Stimulated activated CD8-positive, alpha-beta memory T cell treated with anti-CD3 and anti-CD28 coated beads, Interleukin-7, amount 100 ng/mL, for 48 hours (primary cell): ENCODE results near the gene HERC3.

Source experiments
- DNase-seq, 2 donors: peaks; one replicate each; pipeline ENCODE4 v3.0.0-alpha.2; 2020; ENCODE audit warnings: low read depth in 1 of 2; ENCODE audit errors: extremely low read depth in 1 of 2

HERC3 gene

GRCh38 chr4:88659055-88659889 lies 67.0 kb downstream of the HERC3 start:
- DNase-seq: no peak

DNA sequence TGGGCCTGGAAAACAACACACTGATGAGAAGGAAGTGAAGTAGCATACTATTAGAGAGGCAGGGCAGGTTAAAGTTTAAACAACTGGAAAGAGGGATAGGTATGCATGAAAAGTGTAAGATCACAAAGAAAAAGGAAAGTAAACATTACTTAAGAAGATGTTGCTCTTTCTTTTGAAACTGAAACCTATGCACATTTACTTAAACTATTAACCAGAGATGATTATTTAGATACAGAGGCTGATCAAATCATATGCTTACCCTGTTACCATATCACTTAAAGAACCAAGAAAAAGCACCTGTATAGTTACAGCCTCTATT lies 67.6 kb downstream of the HERC3 start:
- no peak for DNase-seq

GRCh38 chr4:88660446-88661294 lies 68.4 kb downstream of the HERC3 start:
- DNase-seq: no peak

DNA sequence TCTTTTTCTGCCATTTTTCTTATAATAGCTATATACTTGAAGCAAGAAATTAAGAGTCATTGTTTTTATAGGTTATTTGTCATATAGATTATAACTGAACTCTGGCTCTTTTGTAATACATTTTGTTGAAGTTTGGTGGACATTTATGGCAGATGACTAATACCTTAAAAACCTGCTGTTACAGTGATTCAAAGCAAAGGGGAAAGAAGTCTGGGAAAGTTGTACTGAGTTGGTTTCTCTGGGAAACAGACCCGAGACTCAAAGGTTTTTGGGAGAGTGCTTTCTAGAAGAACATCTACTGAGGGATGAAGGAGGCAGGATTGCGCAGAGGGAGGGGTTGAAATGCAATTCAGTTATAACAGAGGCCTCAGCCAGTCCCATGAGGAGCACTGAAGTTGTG lies 69.5 kb downstream of the HERC3 start:
- no peak for DNase-seq

- no peak for DNase-seq
Observed at GRCh38 chr4:88672987-88673386, 80.7 kb downstream of the HERC3 start.

- no peak for DNase-seq
Observed at GRCh38 chr4:88673886-88674285, 81.6 kb downstream of the HERC3 start.

DNA sequence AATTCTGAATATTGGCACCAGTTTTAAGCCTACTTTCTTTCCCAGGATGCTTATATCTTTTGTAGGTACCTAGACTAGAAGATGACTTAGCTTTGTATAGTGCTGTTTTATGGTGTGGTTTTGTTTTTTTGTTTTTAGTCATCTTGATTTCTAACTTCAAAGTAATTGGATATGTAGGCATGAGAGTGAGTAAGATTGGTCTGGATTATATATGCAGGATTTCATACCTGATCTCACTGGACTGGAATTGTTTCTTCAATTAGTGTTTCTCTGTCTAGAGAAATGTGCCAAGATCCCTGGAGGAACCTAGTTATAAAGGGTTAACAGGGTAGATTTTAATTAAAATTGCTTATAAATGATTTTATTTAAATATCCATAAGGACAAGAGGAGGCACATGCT lies 82.3 kb downstream of the HERC3 start:
- DNase-seq: no peak

DNA sequence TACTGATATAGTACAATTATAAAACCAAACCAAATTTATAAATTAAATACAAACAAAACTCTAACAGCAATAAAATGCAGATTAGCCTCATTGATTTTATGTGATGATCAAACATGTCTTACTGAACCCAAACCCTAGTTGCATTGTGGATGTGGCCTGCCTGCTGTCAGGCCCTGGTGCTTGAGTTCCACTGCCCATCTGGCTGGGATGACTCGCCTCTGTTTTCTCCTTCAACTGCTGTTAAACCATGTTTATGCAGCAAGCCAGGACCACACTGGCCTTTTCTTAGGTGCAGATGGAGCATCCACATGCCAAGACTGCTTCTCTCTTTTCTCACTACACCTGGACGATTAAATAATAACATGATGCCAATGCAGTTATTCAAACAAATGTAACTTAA lies 82.7 kb downstream of the HERC3 start:
- DNase-seq: no peak

- no peak for DNase-seq
Observed at GRCh38 chr4:88675543-88675942, 83.3 kb downstream of the HERC3 start.

GRCh38 chr4:88681209-88681608 lies 88.9 kb downstream of the HERC3 start:
- no peak for DNase-seq

- no peak for DNase-seq
Observed at GRCh38 chr4:88690355-88690754, 98.1 kb downstream of the HERC3 start.

GRCh38 chr4:88693792-88694191 lies 101.5 kb downstream of the HERC3 start:
- DNase-seq: no peak

DNA sequence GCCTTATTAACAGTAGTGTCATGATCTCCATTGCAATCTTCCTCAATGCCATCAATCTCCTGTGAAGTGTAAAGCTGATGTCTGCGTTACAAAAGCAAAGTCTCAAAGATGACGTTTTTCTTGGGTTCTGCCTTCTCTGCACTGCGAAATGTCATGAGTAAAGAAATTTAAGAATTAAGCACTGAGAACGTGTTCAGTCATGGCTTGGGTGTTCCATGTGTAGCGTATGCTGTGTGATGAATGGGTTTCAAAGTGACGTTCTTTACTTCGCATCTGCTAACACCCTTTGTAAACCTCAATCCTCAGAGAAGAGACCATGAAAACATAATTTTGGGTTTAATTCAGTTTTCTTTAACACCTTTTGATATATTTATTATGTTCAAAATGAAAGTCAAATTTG lies 104.3 kb downstream of the HERC3 start:
- no peak for DNase-seq

DNA sequence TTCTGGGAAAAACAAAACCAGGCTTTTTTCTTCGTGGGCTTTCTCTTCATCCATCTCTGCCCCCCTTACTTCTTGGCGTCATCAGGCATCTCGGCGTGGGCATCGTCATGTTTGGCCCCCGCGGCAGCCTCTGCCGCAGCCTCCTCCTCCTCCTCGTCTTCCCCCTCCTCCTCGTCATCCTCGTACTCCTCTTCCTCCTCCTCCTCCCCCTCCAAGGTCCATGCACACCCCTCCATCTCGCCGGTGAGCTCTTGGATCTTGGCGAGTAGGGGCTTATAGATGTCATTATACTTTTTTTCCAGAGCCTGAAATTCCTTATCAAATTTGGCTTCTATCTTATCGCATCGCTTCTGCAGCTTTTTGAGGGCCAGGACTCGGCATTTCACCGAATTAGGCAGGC lies 104.9 kb downstream of the HERC3 start:
- no peak for DNase-seq

DNA sequence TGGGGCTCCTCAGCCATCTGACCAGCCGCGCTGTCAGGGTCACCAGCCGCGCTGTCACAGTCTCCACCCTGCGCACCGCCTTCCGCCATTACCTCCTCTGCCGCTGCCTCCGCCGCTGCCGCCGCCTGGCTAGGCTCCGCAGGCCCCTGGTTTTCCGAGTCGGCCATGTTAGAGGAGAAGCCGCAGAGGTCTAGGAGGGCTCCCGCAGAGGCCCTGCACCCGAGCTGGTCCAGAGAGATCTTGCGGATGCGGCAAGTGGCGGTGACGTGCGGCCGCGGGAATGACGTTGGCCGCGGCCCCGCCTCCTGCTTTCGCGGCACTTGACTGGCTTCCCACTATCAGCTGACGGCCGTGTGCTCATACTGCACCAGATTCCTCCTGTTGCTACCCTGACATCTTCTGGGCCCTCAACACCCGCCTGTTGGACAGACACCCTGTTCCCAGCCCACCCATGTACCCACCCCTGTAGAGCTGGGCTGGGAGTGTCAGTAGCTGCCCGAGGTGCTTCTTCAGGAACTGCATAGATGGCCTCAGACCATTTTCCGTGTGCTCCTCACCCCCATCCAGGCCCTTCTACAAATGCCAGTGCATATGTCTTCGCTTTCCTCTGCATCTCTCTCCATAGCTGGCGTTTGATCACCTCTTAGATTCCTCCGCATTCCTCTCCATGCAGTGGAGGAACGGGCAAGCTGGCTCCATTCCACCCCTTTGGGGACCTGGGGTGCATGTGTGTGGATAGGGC lies 105.5 kb downstream of the HERC3 start, which contains the start of gene NAP1L5:
Gene NAP1L5, minus strand, starts transcription at position 242 of the 742 bp plus-strand sequence. Its CDS starts 75 bp downstream, at position 167.
- peak; percentile 36 to 43 for DNase-seq

DNA sequence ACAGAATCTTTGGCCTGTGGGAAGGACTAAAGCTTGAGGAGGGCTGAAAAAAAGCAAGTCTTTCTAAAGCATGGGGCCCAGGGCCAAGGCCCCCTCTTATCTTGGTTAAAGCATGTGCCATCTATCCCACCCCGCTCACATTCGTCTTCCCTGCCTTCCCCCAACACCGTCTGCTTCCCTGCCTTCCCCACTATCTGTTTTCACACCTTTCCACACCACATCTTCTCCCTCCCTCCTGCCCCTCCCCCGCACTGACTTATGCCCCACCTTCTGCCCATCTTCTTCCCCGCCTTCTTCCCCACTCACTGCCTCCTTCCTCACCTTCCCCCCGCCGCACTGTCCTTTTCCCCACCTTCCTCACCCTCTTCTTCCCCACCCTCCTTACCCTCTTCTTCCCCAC lies 106.2 kb downstream of the HERC3 start:
- no peak for DNase-seq

GRCh38 chr4:88702782-88703181 lies 110.5 kb downstream of the HERC3 start:
- DNase-seq: no peak

DNA sequence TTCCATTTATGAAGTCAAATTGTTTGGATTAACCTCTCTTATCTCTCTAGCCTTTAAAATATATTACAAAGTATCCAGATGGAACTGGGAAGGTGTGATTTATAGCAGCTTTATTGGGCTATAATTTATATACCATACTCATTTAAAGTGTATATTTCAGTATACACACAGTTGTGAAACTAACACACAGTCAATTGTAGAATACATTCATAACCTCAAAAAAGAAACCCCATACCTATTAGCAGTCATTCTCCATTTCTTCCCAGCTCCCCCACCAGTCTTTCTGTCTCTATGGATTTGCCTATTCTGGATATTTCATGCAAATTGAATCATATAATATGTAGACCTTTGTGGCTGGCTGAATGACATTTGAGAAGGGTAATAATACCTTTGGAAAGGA lies 112.9 kb downstream of the HERC3 start:
- DNase-seq: no peak

GRCh38 chr4:88705805-88706492 lies 113.7 kb downstream of the HERC3 start:
- no peak for DNase-seq

DNA sequence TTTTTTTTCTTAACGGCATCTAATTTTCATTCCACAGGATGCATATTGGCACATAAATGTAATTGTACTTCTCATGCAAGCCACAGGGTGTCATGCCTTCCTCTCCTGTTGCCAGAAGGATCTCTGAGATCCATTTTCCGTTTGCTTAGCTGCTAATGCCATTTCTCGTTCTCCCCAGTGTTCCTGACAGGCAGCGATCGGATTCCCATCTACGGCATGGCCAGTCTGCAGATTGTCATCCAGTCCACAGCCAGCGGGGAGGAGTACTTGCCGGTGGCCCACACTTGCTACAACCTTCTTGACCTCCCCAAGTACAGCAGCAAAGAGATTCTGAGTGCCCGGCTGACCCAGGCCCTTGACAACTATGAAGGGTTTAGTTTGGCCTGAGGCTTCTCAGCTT lies 114.3 kb downstream of the HERC3 start:
- no peak for DNase-seq

GRCh38 chr4:88709989-88710388 lies 117.7 kb downstream of the HERC3 start:
- no peak for DNase-seq
